GM21717 (cell line): ENCODE measurements around the gene MROH2A.
"Not testable (repeated sequence)": the region's sequence is repeated elsewhere in the genome, so short reads cannot be mapped to it uniquely, and the experiment has no call there.

Source experiments
- ATAC-seq: cut with Tn5 transposase; IDR thresholded peaks from one replicate; pipeline ENCODE4 v1.9.1; 2021; ENCODE audit warnings: mild to moderate bottlenecking, moderate library complexity; ENCODE audit not compliant: unreplicated experiment

MROH2A gene

GRCh38 chr2:233852056-233852455 is 73.9 kb downstream of the MROH2A start:
- no peak for ATAC-seq

DNA sequence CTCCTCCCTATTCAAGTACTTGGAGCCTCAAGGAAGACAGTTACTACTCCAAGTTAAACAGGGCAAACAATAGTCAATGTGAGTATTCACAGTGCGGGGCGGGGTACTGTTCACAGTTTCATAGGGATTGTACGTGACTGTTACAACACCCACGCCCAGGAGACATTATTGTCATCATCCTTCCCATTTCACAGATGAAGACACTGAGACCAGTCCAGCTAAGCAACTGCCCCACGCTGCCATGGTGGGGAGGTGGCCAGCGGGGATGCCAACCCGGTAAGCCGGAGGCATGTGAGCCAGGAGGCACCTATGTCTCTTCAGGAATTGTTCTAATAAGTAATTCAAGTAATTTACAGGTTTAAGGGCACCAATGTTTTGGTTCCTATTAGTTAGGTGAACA is 75.2 kb downstream of the MROH2A start:
- ATAC-seq = no peak

- ATAC-seq = peak; percentile 8
Measured at GRCh38 chr2:233853883-233854240, 75.7 kb downstream of the MROH2A start.

DNA sequence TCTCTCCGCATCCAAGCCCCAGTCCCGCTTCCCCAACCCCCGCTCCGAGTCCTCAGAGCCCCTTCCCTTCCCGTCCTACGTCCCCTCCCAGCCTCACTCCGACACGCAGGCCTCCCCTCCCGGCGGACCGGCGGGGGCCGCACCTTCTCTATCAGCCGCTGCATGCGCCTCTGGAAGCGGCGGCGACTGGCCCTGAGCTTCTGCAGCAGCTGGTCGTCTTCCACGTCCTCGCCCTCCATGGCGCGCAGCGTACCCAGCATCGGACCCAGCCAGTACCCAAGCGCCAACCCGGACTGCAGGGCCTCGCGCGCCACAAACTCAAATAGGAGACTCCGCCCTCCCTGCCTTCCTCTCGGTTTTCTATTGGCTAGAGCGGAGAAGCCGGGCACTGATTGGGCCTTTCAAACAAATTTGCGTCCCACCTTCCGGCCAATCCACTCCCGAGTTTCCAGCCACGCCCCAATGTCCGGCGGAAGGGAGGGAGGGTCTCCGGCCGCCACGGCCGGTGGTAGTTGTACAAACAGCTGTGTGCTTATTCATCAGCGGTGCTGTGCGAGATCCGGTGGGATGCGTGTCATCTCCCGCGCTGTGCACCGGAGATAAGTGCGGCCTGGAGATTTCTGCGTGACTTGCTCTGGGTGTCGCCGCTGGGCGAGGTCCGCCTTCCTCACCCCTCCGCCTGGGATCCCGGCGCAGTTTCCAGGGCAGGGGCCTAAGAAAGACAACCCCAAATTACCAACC is 76.3 kb downstream of the MROH2A start, which contains the start of gene HJURP:
TSS of gene HJURP (minus strand) at position 295 of the 741 bp plus-strand sequence. CDS start at position 260, 35 bp downstream.
- peak; percentile 97 for ATAC-seq

- no peak for ATAC-seq
Measured at GRCh38 chr2:233855345-233855744, 77.2 kb downstream of the MROH2A start.

- ATAC-seq = no peak
Measured at GRCh38 chr2:233856184-233856583, 78.1 kb downstream of the MROH2A start.

GRCh38 chr2:233857511-233858141 is 79.5 kb downstream of the MROH2A start:
- ATAC-seq = no peak

- no peak for ATAC-seq
Measured at GRCh38 chr2:233858331-233858730, 80.2 kb downstream of the MROH2A start.

GRCh38 chr2:233862261-233862768 is 84.2 kb downstream of the MROH2A start:
- ATAC-seq = no peak

DNA sequence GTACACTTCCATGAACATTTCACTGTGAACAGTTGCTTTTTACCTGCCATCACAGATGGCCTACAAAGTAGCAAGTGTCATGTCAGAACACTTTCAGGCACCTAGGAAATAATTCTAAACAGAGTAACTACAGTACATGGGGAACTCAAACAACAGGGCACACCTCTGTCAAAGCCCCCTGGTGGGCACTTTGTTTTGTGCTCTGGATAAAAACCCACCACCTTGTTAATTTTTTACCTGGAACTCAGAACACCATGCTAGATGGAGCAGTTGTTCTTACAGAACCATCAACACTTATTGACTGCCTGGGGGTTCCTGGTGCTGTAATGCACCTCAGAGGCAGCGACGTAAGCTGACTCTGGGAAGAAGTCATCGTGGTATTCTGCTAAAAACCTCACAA is 87.7 kb downstream of the MROH2A start:
- no peak for ATAC-seq

DNA sequence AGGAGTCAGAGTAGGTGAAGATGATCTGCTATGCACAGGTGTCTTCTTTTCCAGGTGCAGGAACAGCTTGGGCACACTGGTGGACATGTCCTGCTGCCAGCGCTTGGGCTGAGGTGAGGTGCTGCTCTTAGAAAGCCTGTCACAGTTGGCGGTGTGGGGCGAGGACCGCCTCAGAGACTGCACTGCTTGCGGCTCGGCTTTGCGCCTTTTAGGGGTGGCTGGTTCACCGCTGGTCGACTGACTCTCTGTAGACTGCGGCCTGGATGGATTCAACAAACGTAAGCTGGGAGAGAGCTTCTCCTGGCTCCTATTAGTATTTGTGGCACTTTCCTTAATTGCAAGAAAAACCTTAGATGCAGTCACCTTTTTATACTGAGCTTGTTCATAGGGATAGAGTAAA is 88.3 kb downstream of the MROH2A start:
- no peak for ATAC-seq

DNA sequence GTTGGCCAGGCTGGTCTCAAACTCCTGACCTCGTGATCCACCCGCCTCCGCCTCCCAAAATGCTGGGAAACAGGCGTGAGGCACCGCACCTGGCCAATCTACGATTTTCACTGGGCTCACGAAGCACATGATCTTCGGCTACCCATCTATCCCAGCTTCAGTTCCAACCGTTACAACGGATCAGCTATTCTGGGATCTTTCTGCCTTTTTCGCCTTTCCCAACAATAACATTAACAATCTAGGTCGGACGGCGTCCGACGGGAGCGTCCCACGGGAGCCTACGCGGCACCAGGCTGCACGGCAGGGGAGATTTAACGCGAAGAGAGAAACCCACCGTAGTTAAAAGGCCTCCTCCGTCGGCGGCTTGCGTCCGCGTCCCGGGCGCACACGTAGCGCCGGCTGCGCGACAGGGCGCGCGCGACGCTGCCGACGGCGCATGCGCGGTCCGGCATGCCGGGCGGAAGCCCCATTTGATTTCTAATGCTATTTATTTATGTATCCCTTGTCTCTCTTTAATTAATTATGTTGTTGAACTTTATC is 89.9 kb downstream of the MROH2A start, which contains the start of gene MSL3B:
TSS of gene MSL3B (minus strand) at position 394 of the 540 bp plus-strand sequence.
- ATAC-seq = peak; percentile 64

DNA sequence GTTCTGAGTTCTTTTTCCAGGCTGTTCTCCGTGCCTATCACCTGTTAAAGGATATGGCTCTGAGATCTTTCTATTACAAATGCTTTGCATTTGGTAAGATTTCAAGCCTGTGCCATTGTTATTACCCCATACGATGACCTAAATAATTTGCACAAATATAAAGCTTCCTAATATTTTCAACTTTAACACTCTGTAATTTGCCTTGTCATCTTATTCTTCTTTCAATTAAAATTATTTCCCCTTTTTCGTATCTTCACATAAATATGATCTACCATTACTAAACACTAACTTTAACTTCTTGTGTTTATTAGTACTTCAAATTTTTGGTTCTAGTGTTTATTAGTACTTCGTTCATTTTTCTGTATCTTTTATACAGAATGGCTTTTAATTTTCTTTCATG is 93.3 kb downstream of the MROH2A start:
- no peak for ATAC-seq

DNA sequence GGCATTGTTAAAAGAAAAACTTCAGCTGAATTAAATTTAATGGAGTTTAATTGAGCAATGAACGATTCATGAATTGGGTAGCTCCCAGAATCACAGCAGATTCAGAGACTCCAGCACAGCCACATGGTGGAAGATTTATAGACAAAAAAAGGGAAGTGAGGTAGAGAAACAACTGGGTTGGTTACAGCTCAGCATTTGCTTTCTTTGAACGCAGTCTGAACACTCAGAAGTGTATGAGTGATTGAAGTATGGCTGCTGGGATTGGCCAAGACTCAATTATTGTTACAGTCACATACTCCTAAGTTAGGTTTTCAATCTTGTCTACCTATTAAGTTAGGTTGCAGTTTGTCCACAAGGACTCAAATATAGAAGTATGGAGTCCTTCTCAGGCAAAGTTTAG is 94.0 kb downstream of the MROH2A start:
- ATAC-seq = not testable (repeated sequence)

GRCh38 chr2:233882353-233882752 is 104.2 kb downstream of the MROH2A start:
- no peak for ATAC-seq
